Ovary (tissue), 3 donors: ENCODE data around the gene FRA10AC1.

ENCODE experiments used
- CTCF ChIP-seq, 3 donors: fragments of 450-650 bp in 2 of 3; fragments of 200-600 bp in 1 of 3; IDR thresholded peaks; one replicate each; pipeline versions ENCODE4 v1.5.1 to v1.8.0; 2016 to 2022; ENCODE audit warnings: antibody characterized with exemption in 3 of 3, mild to moderate bottlenecking in 1 of 3
- EP300 ChIP-seq: sonication (generic); formaldehyde crosslinking; IDR thresholded peaks from one replicate; pipeline ENCODE4 v1.6.1; 2017; ENCODE audit warnings: antibody characterized with exemption
- POLR2A ChIP-seq: fragments of 450-650 bp; IDR thresholded peaks from one replicate; pipeline ENCODE4 v1.6.1; 2017; ENCODE audit warnings: antibody characterized with exemption, mild to moderate bottlenecking, moderate library complexity
- donor health status: DM: no; HTN: no; CAD: no.

- no peak for TF ChIP-seq CTCF (IDR thresholded peaks at IDR 0.05)
- no peak for TF ChIP-seq POLR2A
- TF ChIP-seq EP300: no peak
Measured at GRCh38 chr10:93711891-93712290, 9.5 kb upstream of the FRA10AC1 start.
